ENCODE data around the gene ZNF24. TPM values are rescaled to one million over a fixed set of nuclear protein-coding genes. Genes with fewer than 3 reads are reported as not detected.

The ZNF24 gene
- total RNA-seq, 1 experiment from 2014 or later, result 33.3 TPM

- DNase-seq (ENCODE audit: low read depth), result peak; percentile 88
Measured at GRCh38 chr18:35355140-35355618, 11.0 kb upstream of the ZNF24 start.

DNA sequence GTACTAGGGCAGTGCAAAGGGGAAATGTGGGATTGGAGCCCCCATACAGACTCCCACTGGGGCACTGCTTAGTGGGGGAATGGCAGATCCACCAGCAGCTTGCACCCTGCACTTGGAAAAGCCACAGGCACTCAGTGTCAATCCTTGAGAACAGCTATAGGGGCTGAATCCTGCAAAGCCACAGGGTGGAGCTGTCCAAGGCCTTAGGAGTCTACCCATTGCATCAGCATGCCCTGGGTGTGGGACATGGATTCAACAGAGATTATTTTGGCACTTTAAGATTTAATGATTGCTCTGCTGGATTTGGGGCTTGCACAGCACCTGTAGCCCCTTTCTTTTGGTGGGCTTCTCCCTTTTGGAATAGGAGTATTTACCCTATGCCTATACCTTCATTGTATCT is 8.6 kb upstream of the ZNF24 start:
- no peak for DNase-seq (ENCODE audit: low read depth)

GRCh38 chr18:35352283-35352682 is 8.1 kb upstream of the ZNF24 start:
- DNase-seq (ENCODE audit: low read depth), result no peak

DNA sequence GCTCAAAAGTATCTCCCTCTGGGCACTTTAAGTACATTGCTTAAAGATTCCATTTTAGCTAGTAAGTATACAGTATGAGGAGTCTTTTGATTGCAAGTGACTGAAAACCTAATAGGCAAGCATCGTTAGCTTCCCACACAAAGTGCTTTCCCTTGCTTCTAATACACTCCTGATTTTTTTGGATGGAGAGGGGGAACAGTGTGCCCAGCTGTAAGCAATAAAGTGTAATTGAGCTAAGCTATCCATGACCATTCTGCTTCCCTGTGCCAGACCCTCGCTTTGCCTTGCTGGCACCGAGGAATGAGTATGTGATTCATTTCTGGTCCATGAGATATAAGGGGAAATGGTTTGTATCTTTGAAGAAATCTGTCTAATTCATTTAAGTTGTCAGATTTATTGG is 3.8 kb upstream of the ZNF24 start:
- DNase-seq (ENCODE audit: low read depth), result no peak

GRCh38 chr18:35345950-35346349 is 1.7 kb upstream of the ZNF24 start:
- DNase-seq (ENCODE audit: low read depth), result no peak

DNA sequence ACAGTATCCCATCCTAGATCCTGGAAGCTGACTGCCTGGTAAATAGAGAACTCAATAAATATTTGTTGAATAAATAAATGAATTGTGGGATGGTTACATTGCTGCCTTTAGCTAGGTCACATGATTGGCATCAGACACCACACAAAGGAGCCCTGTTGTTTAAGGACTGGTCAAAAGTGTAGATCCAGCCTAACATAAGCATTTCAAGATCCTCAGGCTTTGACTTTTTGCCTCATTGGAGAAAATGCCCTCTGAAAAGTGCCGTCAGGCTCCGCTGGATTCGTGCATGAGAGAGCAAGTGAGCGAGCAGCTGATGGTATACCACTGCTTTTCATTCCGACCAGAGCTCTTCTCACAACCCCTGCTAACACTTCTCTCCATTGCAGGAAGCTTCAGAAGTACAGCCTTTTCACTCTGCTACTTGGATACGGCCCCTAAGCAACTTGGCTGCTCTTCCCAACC is 1.3 kb upstream of the ZNF24 start:
- no peak for DNase-seq (ENCODE audit: low read depth)

DNA sequence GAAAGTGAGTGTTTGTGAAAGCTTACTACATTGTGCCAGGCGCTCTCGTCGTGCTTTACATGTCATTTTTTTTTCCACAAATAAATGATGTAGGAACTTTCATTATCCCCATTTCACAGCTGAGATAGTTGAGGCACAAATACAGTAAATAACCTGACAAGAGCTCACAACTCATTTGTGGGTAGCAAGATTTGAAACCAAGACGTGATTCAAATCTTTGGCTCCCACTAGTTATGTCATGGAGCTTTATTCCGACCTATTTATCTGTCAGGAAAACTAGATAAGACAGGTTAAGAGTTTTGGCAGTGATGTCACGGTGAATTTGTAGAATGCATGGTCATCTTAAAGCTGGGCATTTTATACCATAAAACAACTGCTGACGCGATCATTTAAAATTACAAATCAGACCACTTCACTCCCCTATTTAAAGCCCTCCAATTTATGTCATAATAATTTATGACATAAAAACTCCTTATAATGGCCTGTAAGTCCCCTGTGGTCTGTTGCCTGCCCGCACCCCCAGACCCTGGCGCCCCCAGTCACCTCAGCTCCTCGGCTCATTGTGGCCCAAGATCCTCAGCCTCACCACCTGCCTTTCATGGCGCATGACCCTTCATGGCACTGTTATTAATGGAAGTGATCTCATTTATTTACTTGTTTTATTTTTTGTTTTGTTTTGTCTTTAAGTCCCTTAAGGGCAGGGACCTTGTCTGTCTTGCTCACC is 678 bp upstream of the ZNF24 start:
- no peak for DNase-seq (ENCODE audit: low read depth)

GRCh38 chr18:35343488-35343935 is 708 bp downstream of the ZNF24 start:
- no peak for DNase-seq (ENCODE audit: low read depth)

DNA sequence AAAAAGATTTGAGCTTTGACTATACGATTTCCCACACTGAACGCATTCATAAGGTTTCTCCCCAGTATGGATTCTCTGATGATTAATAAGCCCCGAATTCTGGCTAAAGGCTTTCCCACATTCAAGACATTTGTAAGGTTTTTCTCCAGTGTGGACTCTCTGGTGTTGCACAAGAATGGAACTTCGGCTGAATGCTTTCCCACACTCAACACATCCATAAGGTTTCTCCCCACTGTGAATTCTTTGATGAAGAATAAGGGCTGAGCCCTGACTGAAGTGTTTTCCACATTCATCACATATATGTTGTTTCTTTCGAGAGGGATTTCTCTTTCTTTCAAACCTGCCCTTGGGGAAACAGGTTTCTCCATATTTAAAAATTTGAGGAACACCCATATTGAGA is 6.9 kb downstream of the ZNF24 start:
- DNase-seq (ENCODE audit: low read depth), result no peak

DNA sequence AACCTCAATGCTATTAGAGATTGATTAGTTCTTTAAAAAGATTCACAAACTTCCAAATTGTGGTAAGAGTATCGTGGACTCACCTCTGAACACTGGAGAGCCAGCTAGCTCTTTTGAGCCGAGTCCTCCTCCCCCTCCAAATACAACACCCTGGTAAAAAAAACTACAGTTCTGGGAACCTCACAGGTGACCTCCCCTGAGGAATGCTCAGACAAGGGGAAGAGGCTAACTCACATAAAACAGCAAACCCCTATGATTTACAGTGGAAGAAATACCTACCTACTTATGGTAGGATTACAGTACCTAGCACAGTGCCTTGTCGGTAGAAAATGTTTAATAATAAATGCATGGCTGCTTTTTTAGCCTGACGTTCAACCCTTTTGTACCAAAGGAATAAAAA is 8.4 kb downstream of the ZNF24 start:
- DNase-seq (ENCODE audit: low read depth), result no peak

GRCh38 chr18:35334821-35335220 is 9.4 kb downstream of the ZNF24 start:
- DNase-seq (ENCODE audit: low read depth), result peak; percentile 11

- DNase-seq (ENCODE audit: low read depth), result no peak
Measured at GRCh38 chr18:35334212-35334611, 10.0 kb downstream of the ZNF24 start.

DNA sequence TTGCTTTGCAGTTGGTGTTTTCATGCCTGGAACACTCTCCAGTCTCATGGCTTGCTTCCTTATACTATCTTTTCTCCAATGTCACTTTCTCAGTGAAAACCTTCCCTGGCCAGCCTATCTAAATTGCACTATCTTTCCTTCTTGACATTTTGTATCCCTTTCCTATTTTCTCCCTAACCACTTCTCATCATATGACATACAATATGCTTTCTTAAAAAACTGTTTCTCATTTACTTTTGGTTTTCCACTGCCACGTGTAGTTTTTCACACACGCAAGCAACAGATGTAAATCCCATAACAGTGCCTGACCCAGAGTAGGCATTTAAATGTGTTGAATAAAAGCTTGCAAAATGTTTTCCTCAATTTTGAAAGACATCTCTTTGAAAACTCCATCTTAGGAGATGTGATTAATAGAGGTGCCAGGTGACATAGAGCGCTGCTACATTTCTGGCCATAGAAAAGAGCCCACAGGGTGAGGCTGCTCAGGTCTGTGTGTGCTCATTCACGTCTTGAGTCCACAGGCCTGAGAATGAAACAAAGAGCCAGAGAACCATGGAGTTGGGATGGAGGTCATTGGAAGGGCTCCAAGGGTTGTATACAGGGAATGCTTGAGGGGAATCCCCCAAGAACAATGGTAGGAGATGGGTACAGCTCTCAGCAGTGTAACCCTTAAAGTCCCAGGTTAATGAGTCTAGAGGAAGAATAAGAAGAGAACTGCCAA is 12.7 kb downstream of the ZNF24 start:
- no peak for DNase-seq (ENCODE audit: low read depth)

DNA sequence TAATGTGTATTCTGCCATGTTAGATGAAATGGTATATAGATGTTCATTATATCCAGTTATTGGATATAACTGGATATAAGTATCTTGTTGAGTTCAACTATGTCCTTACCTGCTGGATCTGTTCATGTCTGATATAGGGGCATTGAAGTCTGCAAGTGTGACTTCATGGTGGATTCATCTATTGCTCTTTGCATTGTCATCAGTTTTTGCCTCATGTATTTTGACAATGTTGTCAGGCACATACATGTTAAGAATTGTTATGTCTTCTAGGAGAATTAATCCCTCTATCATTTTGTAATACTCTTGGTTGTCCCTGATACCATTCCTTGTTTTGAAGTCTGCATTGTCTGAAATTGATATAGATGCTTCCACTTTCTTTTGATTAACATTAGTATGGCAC is 15.4 kb downstream of the ZNF24 start:
- no peak for DNase-seq (ENCODE audit: low read depth)

- DNase-seq (ENCODE audit: low read depth), result no peak
Measured at GRCh38 chr18:35326695-35327387, 17.4 kb downstream of the ZNF24 start.

GRCh38 chr18:35324926-35325655 is 19.1 kb downstream of the ZNF24 start:
- no peak for DNase-seq (ENCODE audit: low read depth)

GRCh38 chr18:35322486-35323458 is 21.4 kb downstream of the ZNF24 start:
- peak; percentile 16 for DNase-seq (ENCODE audit: low read depth)

DNA sequence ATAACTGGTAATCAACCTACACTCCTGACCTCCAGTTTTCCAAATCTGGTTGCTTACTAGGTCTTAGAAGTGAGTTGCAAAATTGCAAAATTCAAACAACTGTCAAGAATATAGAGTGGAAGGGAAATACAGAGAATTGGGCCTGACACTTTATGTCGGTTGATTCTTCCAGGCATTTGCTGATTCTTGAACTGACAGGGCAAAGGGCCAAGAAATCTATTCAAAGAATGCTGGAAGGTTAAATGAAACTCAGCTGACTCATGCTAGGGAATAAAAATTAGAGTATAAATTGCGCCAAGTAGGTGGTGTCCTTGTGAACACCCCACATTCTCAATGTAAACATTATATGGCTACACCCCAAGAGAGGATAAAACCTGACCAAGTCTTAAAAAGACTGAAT is 32.7 kb downstream of the ZNF24 start:
- DNase-seq (ENCODE audit: low read depth), result peak; percentile 37

DNA sequence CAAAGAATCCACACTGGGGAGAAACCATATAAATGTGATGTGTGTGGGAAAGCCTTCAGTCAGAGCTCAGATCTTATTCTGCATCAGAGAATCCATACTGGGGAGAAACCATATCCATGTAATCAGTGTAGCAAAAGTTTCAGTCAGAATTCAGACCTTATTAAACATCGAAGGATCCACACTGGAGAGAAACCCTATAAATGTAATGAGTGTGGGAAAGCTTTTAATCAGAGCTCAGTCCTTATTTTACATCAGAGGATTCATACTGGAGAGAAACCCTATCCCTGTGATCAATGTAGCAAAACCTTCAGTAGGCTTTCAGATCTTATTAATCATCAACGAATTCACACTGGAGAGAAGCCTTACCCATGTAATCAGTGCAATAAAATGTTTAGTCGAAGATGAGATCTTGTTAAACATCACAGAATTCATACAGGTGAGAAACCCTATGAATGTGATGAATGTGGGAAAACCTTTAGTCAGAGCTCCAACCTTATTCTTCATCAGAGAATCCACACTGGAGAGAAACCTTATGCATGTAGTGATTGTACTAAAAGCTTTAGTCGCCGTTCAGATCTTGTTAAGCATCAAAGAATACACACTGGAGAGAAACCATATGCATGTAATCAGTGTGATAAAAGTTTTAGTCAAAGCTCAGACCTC is 37.5 kb downstream of the ZNF24 start:
- DNase-seq (ENCODE audit: low read depth), result no peak

- DNase-seq (ENCODE audit: low read depth), result no peak
Measured at GRCh38 chr18:35303610-35304009, 40.6 kb downstream of the ZNF24 start.

Data from LHCN-M2 (cell line).